ENCODE data around the gene MRTFA. TPM values are rescaled to one million over a fixed set of nuclear protein-coding genes. Genes with fewer than 3 reads are reported as not detected.

Gene MRTFA
- total RNA-seq, 1 experiment from 2014 or later = 28.0 TPM

DNA sequence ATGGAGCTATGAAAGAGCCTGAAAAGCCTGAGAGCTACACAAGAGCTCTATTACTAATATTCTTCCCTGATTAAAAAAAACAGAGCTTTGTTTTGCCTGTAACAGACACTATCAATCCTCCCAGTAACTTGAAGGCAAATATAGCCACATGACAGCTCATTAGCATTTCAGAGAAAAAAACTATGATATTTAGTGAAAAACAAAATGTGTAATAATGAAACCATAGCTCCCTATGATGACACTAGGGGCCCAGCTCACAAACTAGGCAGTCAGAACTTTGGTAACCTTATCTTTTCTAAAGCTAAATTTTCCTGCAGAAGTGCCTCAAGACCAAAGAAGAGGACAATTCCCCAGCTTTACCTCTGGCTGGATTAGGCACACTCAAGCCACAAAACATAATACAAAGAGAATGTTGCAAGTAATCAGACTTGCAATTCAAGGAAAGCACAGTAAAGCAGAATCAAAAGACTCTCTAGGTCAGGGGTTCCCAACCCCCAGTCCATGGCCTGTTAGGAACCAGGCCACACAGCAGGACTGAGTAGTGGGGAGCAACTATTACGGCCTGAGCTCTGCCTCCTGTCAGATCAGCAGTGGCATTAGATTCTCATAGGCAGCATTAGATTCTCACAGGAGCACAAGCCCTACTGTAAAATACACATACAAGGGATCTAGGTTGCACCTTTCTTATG, 53.3 kb downstream of the MRTFA start (continued):
- TF ChIP-seq, protein P1, sequence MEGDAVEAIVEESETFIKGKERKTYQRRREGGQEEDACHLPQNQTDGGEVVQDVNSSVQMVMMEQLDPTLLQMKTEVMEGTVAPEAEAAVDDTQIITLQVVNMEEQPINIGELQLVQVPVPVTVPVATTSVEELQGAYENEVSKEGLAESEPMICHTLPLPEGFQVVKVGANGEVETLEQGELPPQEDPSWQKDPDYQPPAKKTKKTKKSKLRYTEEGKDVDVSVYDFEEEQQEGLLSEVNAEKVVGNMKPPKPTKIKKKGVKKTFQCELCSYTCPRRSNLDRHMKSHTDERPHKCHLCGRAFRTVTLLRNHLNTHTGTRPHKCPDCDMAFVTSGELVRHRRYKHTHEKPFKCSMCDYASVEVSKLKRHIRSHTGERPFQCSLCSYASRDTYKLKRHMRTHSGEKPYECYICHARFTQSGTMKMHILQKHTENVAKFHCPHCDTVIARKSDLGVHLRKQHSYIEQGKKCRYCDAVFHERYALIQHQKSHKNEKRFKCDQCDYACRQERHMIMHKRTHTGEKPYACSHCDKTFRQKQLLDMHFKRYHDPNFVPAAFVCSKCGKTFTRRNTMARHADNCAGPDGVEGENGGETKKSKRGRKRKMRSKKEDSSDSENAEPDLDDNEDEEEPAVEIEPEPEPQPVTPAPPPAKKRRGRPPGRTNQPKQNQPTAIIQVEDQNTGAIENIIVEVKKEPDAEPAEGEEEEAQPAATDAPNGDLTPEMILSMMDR (IDR thresholded peaks at IDR 0.05 in 2 of 3, conservative IDR thresholded peaks at IDR 0.05 in 1 of 3; ENCODE audit: borderline replicate concordance in 1 of 3, insufficient read depth in 1 of 3, low read depth in 2 of 3, low read length in 2 of 3) = no peak

DNA sequence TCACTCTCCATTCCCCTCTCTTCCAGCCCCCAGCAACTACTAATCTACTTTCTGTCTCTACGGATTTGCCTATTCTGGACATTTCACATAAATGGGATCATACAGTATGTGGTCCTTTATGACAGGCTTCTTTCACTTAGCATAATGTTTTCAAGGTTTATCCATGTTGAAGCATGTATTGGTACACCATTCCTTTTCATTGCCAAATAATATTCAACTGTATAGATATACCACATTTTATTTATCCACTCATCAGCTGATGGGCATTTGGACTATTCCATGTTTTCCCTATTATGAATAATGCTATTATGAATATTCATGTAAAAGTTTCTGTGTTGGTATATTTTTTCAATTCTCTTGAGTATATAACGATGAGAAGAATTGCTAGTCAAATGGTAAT, 54.5 kb downstream of the MRTFA start:
- Histone ChIP-seq H4K20me1 (ENCODE audit: insufficient read depth) (no peaks in the 10 kb centered on the region; the same call in 1 of the 2 replicates), H2AFZ (ENCODE audit: low read depth, low read length, poor library complexity, severe bottlenecking) (no peak overlapping the region), H3K9me2 (ENCODE audit: insufficient read depth) (no peaks in the 10 kb centered on the region), H3K79me2 (ENCODE audit: insufficient read depth, low read length) (no peaks in the 10 kb centered on the region; the same call in 1 of the 2 replicates), H3K9ac (ENCODE audit: low read length) (no peak overlapping the region), H3K4me3 (replicated peaks in 1 of 2; ENCODE audit: low read depth in 1 of 2, low read length in 2 of 2) (no peak overlapping the region), H3K9me3 (ENCODE audit: control insufficient read depth in 1 of 2, insufficient read depth in 1 of 2, low read depth in 1 of 2, low read length in 2 of 2) (0 out of 4 replicates have a peak, but pooled peaks cover 0 to 2% of the 10 kb centered on the region in 2 experiments), H3K4me1 (ENCODE audit: control insufficient read depth in 1 of 2, insufficient read depth in 2 of 2, low read length in 2 of 2) (no peaks in the 10 kb centered on the region), H3K36me3 (ENCODE audit: control insufficient read depth in 1 of 2, insufficient read depth in 2 of 2, low read length in 2 of 2) (no peaks in the 10 kb centered on the region), H3K27ac (ENCODE audit: low read depth, low read length) (no peak overlapping the region), H3K4me2 (ENCODE audit: low read length) (no peak overlapping the region), H3K27me3 (ENCODE audit: insufficient read depth, low read length) (no peaks in the 10 kb centered on the region)
- no peak for TF ChIP-seq POLR2AphosphoS5 (IDR thresholded peaks at IDR 0.05; ENCODE audit: low read depth, low read length)
- no peak for TF ChIP-seq CBX3 (IDR thresholded peaks at IDR 0.05; ENCODE audit: low read depth)
- TF ChIP-seq CEBPB (IDR thresholded peaks at IDR 0.05; ENCODE audit: low read depth) = no peak
- no peak for TF ChIP-seq RAD21 (IDR thresholded peaks at IDR 0.05; ENCODE audit: low read depth)
- TF ChIP-seq, protein P2, sequence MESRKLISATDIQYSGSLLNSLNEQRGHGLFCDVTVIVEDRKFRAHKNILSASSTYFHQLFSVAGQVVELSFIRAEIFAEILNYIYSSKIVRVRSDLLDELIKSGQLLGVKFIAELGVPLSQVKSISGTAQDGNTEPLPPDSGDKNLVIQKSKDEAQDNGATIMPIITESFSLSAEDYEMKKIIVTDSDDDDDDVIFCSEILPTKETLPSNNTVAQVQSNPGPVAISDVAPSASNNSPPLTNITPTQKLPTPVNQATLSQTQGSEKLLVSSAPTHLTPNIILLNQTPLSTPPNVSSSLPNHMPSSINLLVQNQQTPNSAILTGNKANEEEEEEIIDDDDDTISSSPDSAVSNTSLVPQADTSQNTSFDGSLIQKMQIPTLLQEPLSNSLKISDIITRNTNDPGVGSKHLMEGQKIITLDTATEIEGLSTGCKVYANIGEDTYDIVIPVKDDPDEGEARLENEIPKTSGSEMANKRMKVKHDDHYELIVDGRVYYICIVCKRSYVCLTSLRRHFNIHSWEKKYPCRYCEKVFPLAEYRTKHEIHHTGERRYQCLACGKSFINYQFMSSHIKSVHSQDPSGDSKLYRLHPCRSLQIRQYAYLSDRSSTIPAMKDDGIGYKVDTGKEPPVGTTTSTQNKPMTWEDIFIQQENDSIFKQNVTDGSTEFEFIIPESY (IDR thresholded peaks at IDR 0.05; ENCODE audit: extremely low read depth, insufficient replicate concordance, low read length) = no peak
- TF ChIP-seq JUND (IDR thresholded peaks at IDR 0.05) = no peak
- TF ChIP-seq SIN3A (IDR thresholded peaks at IDR 0.05; ENCODE audit: low read depth) = no peak
- TF ChIP-seq EZH2phosphoT487 (IDR thresholded peaks at IDR 0.05; ENCODE audit: borderline replicate concordance) = no peak
- no peak for TF ChIP-seq TCF7L2 (IDR thresholded peaks at IDR 0.05; ENCODE audit: borderline replicate concordance, extremely low read depth, insufficient read depth, insufficient read length)
- TF ChIP-seq, protein P3, sequence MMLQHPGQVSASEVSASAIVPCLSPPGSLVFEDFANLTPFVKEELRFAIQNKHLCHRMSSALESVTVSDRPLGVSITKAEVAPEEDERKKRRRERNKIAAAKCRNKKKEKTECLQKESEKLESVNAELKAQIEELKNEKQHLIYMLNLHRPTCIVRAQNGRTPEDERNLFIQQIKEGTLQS (IDR thresholded peaks at IDR 0.05) = no peak
- TF ChIP-seq POLR2A (IDR thresholded peaks at IDR 0.05; ENCODE audit: borderline replicate concordance, extremely low read depth, insufficient read depth, insufficient read length) = no peak
- TF ChIP-seq EZH2 (IDR thresholded peaks at IDR 0.05) = no peak
- TF ChIP-seq ZNF274 (IDR thresholded peaks at IDR 0.05; ENCODE audit: low read depth, low read length) = no peak
- no peak for TF ChIP-seq ELF1 (IDR thresholded peaks at IDR 0.05; ENCODE audit: borderline replicate concordance, low read depth)
- TF ChIP-seq FOSL1 (IDR thresholded peaks at IDR 0.05; ENCODE audit: low read depth) = no peak
- TF ChIP-seq, protein P4, sequence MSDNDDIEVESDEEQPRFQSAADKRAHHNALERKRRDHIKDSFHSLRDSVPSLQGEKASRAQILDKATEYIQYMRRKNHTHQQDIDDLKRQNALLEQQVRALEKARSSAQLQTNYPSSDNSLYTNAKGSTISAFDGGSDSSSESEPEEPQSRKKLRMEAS (IDR thresholded peaks at IDR 0.05) = no peak
- ATAC-seq (no peak), DNase-seq (ENCODE audit: low read depth, low spot score) (no peak)
- BruUV-seq (replicated peaks) = no TSS peak
- ChIA-PET RAD21 (ENCODE audit: low non-redundant PET in 1 of 2, low total read pairs in 2 of 2, uncharacterized antibody in 2 of 2, unreplicated experiment in 2 of 2) (no interaction called here), POLR2A (no interaction called here), CTCF (no interaction called here)
- intact Hi-C loops (cut with micrococcal nuclease) = no loop called here
